ENCODE measurements around the gene OLFML1. TPM values are rescaled to one million over a fixed set of nuclear protein-coding genes. Genes with fewer than 3 reads are reported as not detected.

OLFML1 gene
- total and polyA plus RNA-seq, 10 of the 15 experiments (the other 5 are each of a cell fraction or from before 2014, with no cell fraction given), result 0.04 to 0.71 (median 0.21) TPM; not detected in 6

GRCh38 chr11:7509966-7510365, 24.7 kb downstream of the OLFML1 start:
- H3K79me2 ChIP-seq (ENCODE audit: control insufficient read depth, insufficient read depth, low read length), result peaks cover 23% of the 10 kb centered on the region
- ChIA-PET CTCF (interaction anchor here (1.2 to 8.1 kb wide), 6 partner anchors 8 to 156 kb away, joined by 3 to 67 read pairs (median 36); no protein-coding TSS in a partner anchor), POLR2A (interaction anchor here (2.3 to 4.0 kb wide), 3 partner anchors 9 to 14 kb away, joined by 11 to 24 read pairs (median 21); no protein-coding TSS in a partner anchor), SMC1A (ENCODE audit: uncharacterized antibody, unreplicated experiment) (interaction anchor here (0.6 to 9.6 kb wide), 8 partner anchors 9 to 47 kb away, joined by 3 to 69 read pairs (median 4); no protein-coding TSS in a partner anchor), RAD21 (ENCODE audit: unreplicated experiment) (interaction anchor here (1.3 to 7.1 kb wide), 5 partner anchors 9 to 160 kb away, joined by 4 to 57 read pairs (median 21); no protein-coding TSS in a partner anchor)
- H3K4me1 ChIP-seq (ENCODE audit: control insufficient read depth, insufficient read depth, low read length), result peaks cover 19% of the 10 kb centered on the region
- FAIRE-seq, result no peak
- H3K4me3 ChIP-seq, result no peak overlapping the region
- no peak overlapping the region for H2AFZ ChIP-seq (ENCODE audit: control insufficient read depth, low read depth, low read length)
- TF ChIP-seq YY1 (IDR thresholded peaks at IDR 0.05; ENCODE audit: low read depth, low read length), result no peak
- no peak for TF ChIP-seq POLR2AphosphoS2 (IDR thresholded peaks at IDR 0.05; ENCODE audit: low read depth, low read length)
- TF ChIP-seq WRNIP1 (IDR thresholded peaks at IDR 0.05; ENCODE audit: borderline replicate concordance, low read depth, low read length), result no peak
- no peak for TF ChIP-seq CUX1 (IDR thresholded peaks at IDR 0.05; ENCODE audit: insufficient replicate concordance, low read depth, low read length)
- TF ChIP-seq RAD51 (IDR thresholded peaks at IDR 0.05), result no peak
- TF ChIP-seq JUNB (IDR thresholded peaks at IDR 0.05), result no peak
- H4K20me1 ChIP-seq (ENCODE audit: control insufficient read depth, insufficient read depth), result no peaks in the 10 kb centered on the region
- H3K36me3 ChIP-seq (ENCODE audit: control insufficient read depth in 2 of 2, insufficient read depth in 2 of 2, low read length in 1 of 2), result no peaks in the 10 kb centered on the region; a peak in 1 of 4 replicates
- H3K27ac ChIP-seq (ENCODE audit: control insufficient read depth, insufficient read depth), result no peak overlapping the region
- H3K4me2 ChIP-seq (ENCODE audit: control insufficient read depth, insufficient read depth), result no peak overlapping the region
- DNase-seq (ENCODE audit: low read depth, low spot score), result no peak
- 92% methylated on average over 2 of the region's 2 CpGs for WGBS (ENCODE audit: insufficient coverage, insufficient replicate concordance, low lambda C conversion rate, missing lambda C conversion rate)
- no TSS peak for BruUV-seq (replicated peaks)
- in situ Hi-C loops (cut with MboI) (loop anchor here (25.0 kb wide), 1 partner anchor 1823 kb away; the partner anchor contains the start of genes TRIM22 and TRIM5), intact Hi-C loops (cut with micrococcal nuclease; ENCODE audit: unreplicated experiment) (loop anchor here (5.0 to 10.0 kb wide), 2 partner anchors 177 to 765 kb away; no protein-coding TSS in a partner anchor)
- H3K9ac ChIP-seq (ENCODE audit: control insufficient read depth, insufficient read depth, low read length), result no peak overlapping the region
- no peaks in the 10 kb centered on the region for H3K9me3 ChIP-seq (replicated peaks; ENCODE audit: control insufficient read depth, insufficient read depth, low read length)
- no peaks in the 10 kb centered on the region for H3K27me3 ChIP-seq (replicated peaks in 1 of 2; ENCODE audit: control insufficient read depth in 2 of 2, insufficient read depth in 2 of 2, low read length in 1 of 2)
- no peak for ATAC-seq
